DLD1 (cell line): Measurements from ENCODE around the gene INO80.

Experiments
- in situ Hi-C: cut with HindIII; loops from 2 replicates; pipeline ENCODE4 v1.10.0; 2017; ENCODE audit warnings: low sequenced_read_pairs

The INO80 gene

GRCh38 chr15:41006479-41006878 is 109.6 kb downstream of the INO80 start:
- in situ Hi-C loops = no loop called here

GRCh38 chr15:41004490-41004889 is 111.6 kb downstream of the INO80 start:
- in situ Hi-C loops = no loop called here

- in situ Hi-C loops = no loop called here
These were observed 114.4 kb downstream of the INO80 start for GRCh38 chr15:41001524-41002214.

GRCh38 chr15:40999190-40999589 is 116.9 kb downstream of the INO80 start:
- in situ Hi-C loops = no loop called here

- in situ Hi-C loops = no loop called here
These were observed 120.4 kb downstream of the INO80 start for GRCh38 chr15:40995656-40996055.

GRCh38 chr15:40992825-40993224 is 123.3 kb downstream of the INO80 start:
- in situ Hi-C loops = no loop called here

- in situ Hi-C loops = no loop called here
These were observed 123.8 kb downstream of the INO80 start for GRCh38 chr15:40992241-40992741.

GRCh38 chr15:40991355-40991754 is 124.7 kb downstream of the INO80 start:
- in situ Hi-C loops = no loop called here

GRCh38 chr15:40990789-40991188 is 125.3 kb downstream of the INO80 start:
- in situ Hi-C loops = no loop called here

GRCh38 chr15:40990080-40990479 is 126.0 kb downstream of the INO80 start:
- in situ Hi-C loops = no loop called here

GRCh38 chr15:40988156-40988555 is 127.9 kb downstream of the INO80 start:
- in situ Hi-C loops = no loop called here

- in situ Hi-C loops = no loop called here
These were observed 129.3 kb downstream of the INO80 start for GRCh38 chr15:40986820-40987219.

GRCh38 chr15:40985541-40986330 is 130.3 kb downstream of the INO80 start:
- in situ Hi-C loops = no loop called here

GRCh38 chr15:40984964-40985363 is 131.1 kb downstream of the INO80 start:
- in situ Hi-C loops = no loop called here

- in situ Hi-C loops = no loop called here
These were observed 131.7 kb downstream of the INO80 start for GRCh38 chr15:40984406-40984805.

- in situ Hi-C loops = no loop called here
These were observed 133.2 kb downstream of the INO80 start for GRCh38 chr15:40982855-40983254.

GRCh38 chr15:40981186-40981585 is 134.9 kb downstream of the INO80 start:
- in situ Hi-C loops = no loop called here

- in situ Hi-C loops = loop anchor here (5.0 kb wide), 1 partner anchor 71 kb away; no protein-coding TSS in a partner anchor
These were observed 137.5 kb downstream of the INO80 start for GRCh38 chr15:40978562-40978961.

- in situ Hi-C loops = loop anchor here (5.0 kb wide), 1 partner anchor 71 kb away; no protein-coding TSS in a partner anchor
These were observed 137.9 kb downstream of the INO80 start for GRCh38 chr15:40978141-40978540.

GRCh38 chr15:40976819-40977218 is 139.3 kb downstream of the INO80 start:
- in situ Hi-C loops = loop anchor here (5.0 kb wide), 1 partner anchor 70 kb away; no protein-coding TSS in a partner anchor

- in situ Hi-C loops = loop anchor here (5.0 kb wide), 1 partner anchor 68 kb away; no protein-coding TSS in a partner anchor
These were observed 141.2 kb downstream of the INO80 start for GRCh38 chr15:40974879-40975278.

- in situ Hi-C loops = no loop called here
These were observed 146.7 kb downstream of the INO80 start for GRCh38 chr15:40969363-40969762.
